GM12873 (cell line): ENCODE measurements around the gene ST6GALNAC4.

Experiments used
- CTCF ChIP-seq: IDR thresholded peaks from 2 replicates; pipeline ENCODE4 v1.5.1; 2012; ENCODE audit warnings: low read depth, mild to moderate bottlenecking, moderate library complexity, low read length, control low read depth; ENCODE audit not compliant: insufficient read depth; ENCODE audit errors: missing control alignments

Gene ST6GALNAC4

DNA sequence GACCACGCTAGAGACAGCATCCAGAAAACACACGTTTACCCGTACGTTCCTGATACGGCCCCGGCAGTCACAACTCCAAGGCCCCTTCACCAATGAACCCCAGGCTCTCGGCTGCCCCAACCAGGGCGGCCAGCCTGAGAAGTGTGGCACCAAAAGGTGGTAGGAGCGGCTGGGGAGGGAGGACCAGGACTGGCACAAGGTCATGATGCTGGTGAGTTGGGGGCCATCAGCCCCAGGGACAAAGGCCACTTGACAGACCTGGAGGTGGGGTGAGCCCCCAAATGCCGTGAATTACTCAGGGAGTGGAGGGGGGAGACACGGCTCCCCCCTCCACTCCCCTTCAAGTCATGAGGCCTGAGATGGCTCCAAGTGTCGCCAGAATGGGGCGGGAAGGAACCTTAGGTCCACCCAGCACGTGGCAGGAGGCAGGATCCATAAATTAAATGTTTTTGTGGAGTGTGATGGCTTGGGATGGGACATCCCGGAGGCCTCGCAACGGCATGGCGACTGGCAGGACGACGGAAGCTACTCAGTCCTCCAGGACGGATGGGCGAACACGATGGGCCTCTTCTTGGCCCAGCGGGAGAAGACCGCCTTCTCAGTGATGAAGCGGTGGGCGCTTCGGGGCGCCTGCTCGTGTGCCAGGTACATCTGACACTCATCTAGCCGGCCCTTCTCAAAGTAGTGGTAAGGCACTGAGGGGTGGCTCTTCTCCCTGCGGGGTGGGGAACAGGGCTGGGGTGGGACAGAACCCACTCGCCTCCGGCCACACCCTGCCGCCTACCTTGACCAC, 8.8 kb downstream of the ST6GALNAC4 start:
- no peak for TF ChIP-seq CTCF

- TF ChIP-seq CTCF = no peak
Measured at GRCh38 chr9:127905788-127906191, 11.1 kb downstream of the ST6GALNAC4 start.

DNA sequence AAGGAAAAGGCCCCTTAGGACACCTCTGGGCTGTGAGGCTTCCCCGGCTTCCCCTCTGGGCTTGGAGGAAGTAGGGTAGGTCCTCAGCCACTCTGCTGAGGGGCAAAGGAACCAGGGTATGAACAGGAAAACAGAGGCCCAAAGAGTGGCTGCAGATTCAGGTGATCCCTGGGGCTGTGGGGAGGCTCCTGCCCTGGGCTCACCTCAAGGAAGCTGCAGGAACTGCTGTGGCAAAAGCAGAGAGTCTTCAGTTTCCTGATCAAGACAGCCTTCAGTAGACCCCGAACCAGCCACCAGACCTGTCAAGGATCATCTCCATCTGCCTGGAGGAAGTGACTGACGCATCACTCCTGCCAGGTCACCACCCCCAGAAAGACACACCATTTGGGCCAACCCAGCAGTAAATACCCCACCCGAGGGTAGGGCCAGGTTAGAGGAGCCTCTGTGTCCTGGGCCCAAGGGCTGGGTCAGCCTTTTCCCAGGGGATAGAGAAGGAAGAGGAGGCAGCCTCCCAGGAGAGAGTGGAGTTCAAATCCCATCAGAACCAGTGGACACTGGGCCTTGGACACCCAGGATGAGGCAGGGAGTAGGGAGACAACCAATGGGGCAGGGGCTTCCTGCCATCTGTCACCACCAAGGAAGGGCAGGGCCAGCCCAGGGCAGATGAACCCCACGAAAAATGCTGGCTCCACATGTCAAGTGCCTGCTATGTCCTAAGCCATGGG, 11.7 kb downstream of the ST6GALNAC4 start:
- no peak for TF ChIP-seq CTCF

DNA sequence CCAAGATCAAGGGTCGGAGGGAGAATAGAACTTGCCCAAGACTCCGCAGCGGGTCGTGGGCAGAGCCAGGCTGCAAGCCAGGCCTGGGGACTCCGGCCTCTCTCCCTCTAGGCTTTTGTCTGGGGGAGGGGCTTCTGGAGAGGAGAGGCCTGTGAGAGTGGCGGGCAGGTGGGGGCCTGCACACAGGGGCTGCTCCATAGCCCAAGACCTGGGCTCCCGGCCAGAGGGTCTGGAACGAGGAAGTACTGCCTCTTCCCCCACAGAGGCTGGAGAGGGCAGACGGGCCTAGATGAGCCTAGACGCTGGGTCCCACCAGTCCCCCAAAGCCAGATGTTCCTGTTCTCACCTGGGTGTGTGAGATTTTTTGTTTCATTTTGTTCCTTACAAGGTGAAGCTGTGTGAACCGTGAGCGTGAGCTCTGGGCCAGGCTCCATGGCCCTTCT, 12.3 kb downstream of the ST6GALNAC4 start:
- TF ChIP-seq CTCF = no peak

- TF ChIP-seq CTCF = no peak
Measured at GRCh38 chr9:127903557-127904475, 13.0 kb downstream of the ST6GALNAC4 start.

GRCh38 chr9:127899128-127899943, 17.5 kb downstream of the ST6GALNAC4 start, which contains the start of gene ST6GALNAC6:
ST6GALNAC6 (minus strand) TSS chr9:127899603; CDS start chr9:127897981, 1,622 bp downstream.
- no peak for TF ChIP-seq CTCF
